ENCODE measurements around the gene CCDC85B. TPM values are rescaled to one million over a fixed set of nuclear protein-coding genes. Genes with fewer than 3 reads are reported as not detected.
"Not testable (repeated sequence)": the region's sequence is repeated elsewhere in the genome, so short reads cannot be mapped to it uniquely, and the experiment has no call there.

Gene CCDC85B
- polyA plus RNA-seq, 4 donors, result 7.9 to 16.9 (median 8.9) TPM

DNA sequence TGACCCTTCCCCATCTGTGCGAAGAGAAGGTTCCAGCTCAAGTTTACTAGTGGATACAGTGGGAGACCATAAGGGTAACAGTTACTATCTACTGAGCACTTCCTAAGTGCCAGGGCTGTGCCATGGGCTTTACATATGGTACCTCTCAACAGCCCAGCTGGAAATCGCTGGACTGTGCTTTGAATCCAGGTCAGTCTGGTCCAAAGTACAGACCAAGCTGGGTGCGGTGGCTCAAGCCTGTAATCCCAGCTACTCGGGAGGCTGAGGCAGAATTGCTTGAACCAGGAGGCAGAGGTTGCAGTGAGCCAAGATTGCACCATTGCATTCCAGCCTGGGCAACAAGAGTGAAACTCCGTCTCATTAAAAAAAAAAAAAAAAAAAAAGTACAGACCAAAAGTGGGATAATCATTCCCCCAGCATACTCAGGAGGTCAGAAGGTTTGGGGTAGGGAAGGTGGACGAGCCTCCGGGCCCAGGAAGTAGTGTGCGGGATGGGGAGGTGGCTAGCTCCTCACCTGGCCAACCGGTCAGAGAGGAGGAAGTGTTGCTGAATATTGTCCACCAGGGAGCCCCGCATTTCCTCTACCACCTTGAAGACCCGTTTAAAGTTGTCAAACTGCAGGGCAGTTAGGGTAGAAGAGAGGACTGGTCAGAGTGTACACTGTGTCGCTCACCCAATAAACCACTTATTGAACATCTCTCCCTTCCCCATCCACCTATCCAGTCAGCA lies 4.5 kb upstream of the CCDC85B start:
- no peak for DNase-seq (ENCODE audit: low read depth in 4 of 4, low spot score in 3 of 4)

DNA sequence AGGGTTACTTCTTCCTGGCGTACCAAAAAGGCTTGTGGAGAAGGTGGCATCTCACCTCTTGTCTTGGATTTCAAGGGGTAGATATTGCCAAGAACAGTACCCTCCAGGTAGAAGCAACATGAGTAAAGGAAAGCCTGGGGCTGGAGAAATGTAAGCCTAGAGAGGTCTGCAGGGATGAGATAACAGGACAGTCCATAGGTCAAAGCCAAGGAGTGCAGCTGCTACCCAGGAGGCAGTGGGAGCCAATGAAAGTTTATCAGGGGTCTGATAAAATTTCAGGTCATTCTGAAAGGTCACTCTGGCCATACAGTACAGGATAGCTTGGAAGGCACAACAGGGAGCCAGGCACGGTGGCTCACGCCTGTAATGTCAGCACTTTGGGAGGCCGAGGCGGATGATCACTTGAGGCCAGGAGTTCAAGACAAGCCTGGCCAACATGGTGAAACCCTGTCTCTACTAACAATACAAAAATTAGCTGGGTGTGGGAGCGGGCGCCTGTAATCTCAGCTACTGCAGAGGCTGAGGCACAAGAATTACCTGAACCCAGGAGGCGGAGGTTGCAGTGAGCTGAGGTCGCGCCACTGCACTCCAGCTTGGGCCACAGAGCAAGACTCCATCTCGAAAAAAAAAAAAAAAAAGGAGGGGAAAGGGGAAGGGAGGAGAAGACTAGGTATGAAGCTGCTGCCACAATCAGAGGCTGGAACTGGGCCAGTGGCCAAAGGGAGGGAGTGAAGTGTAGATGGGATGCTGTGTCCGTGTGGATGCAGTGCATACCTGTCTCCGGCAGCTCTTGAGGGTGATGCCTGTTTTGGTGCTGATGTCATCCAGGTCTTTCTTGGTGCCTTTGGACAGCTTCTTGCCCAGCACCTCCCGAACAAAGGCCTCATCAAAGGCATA lies 3.4 kb upstream of the CCDC85B start:
- no peak for DNase-seq (ENCODE audit: low read depth in 4 of 4, low spot score in 3 of 4)

DNA sequence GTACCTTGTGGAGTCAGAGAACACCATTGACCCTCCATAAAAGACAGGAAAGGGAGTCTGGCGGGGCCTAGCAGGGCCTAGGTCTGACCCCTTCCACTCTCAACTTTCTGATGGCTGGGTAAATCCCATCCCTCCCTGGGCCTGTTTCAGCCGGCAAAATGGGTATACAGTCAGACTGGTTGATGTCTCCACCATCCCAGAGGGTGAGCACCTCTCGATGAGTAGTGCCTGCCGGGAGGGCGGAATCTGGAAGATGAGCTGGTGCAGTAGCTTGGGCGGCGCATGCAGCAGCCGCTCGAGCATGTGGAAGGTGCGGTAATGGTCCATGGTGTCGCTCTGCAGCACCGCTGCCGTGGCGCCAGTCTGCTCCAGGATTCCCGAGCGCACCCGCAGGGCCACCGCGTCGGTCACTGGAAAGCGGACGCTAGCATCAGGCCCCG lies 2.7 kb upstream of the CCDC85B start:
- DNase-seq (ENCODE audit: low read depth in 4 of 4, low spot score in 3 of 4), result no peak

GRCh38 chr11:65888163-65888814 lies 2.2 kb upstream of the CCDC85B start, which contains the start of gene FIBP:
FIBP (minus strand) TSS chr11:65888471; CDS start chr11:65888418, 53 bp downstream.
- peak; percentile 91 to 95 (median 94) for DNase-seq (ENCODE audit: low read depth in 4 of 4, low spot score in 3 of 4)

- no peak for DNase-seq (ENCODE audit: low read depth in 4 of 4, low spot score in 3 of 4)
Observed at GRCh38 chr11:65891219-65892136, 1.0 kb downstream of the CCDC85B start.

- DNase-seq (ENCODE audit: low read depth in 4 of 4, low spot score in 3 of 4), result not testable (repeated sequence)
Observed at GRCh38 chr11:65892137-65892540, 1.7 kb downstream of the CCDC85B start.

DNA sequence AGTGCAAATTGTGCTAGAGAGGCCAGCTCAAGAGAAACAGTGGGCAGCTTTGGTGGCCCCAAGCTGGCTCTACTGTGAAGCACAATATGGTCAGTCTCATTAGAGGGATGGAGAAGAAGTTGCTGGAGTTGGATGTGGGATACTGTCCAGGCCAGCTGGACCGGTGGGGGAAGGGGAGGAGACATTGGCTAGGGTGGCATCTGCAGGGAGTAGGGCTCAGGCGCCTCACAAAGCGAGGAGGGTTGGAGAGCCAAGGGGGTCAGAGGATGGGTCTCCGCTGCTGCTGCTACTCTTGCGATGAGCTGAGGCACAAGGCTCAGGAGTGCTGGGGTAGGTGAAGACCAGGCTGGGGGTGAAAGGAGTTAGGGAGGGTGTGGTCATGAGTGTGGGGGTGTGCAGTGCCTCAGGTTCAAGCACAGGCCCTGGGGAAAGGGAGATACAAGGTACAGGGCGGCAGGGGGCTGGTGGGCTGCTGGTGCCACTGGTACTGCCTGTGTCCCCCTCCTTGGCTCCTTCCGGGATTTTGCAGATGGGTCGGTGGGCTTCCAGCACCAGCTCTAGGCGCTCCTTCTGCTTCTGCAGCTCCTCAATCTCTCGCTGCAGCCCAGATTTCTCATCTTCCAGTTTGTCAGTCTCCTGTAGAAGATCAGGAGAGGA lies 2.3 kb downstream of the CCDC85B start:
- no peak for DNase-seq (ENCODE audit: low read depth in 4 of 4, low spot score in 3 of 4)

DNA sequence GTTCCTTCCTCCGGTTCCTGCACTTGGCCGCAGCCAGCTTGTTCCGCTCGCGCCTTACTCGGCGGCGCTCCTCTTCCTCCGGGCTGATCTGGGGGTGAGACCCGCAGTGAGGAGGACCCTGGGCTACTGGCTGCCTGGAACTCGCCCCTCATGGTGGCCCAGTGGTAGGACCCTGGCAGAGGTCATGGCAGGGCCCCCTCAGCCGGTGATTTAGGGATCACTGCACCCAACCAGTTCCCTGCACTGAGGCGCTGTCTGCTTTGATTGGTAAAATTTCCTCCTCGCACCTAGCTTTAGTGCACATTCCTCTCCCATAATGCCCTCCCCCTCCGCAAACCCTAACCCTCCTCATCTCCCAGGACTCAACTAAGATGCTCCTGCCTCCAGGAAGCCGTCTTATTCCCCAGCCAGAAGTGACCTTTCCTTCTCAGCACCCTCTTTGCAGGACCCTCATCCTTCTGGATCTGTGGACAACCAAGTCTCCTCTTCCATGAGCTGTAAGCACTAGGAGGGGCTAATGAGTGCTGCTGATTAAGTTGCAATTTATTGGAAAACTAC lies 3.6 kb downstream of the CCDC85B start:
- DNase-seq (ENCODE audit: low read depth in 4 of 4, low spot score in 3 of 4), result no peak

DNA sequence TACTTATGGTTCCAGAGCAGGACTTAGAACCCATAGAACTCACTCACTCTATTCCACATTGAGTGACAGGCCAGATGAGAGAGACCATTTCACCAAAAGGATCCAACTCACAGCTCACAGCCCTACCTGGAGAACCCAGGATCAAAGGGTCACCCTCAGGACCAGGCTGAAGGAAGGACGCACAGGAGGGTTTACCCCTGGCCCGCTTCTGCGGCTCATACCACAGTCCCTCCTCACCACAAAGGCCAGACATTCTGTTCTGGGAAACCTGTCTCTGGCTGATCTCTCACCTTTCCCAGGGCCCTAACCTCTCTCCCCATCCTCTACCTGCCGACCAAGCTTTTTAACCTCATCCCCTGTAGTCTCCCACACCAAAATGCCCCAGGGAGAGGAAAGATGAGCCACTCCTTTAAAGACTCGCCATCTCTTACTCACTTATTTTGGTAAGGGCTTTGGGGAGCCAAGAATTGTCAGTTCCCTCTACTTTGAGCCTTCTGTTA lies 5.1 kb downstream of the CCDC85B start:
- DNase-seq (ENCODE audit: low read depth in 4 of 4, low spot score in 3 of 4), result no peak

DNA sequence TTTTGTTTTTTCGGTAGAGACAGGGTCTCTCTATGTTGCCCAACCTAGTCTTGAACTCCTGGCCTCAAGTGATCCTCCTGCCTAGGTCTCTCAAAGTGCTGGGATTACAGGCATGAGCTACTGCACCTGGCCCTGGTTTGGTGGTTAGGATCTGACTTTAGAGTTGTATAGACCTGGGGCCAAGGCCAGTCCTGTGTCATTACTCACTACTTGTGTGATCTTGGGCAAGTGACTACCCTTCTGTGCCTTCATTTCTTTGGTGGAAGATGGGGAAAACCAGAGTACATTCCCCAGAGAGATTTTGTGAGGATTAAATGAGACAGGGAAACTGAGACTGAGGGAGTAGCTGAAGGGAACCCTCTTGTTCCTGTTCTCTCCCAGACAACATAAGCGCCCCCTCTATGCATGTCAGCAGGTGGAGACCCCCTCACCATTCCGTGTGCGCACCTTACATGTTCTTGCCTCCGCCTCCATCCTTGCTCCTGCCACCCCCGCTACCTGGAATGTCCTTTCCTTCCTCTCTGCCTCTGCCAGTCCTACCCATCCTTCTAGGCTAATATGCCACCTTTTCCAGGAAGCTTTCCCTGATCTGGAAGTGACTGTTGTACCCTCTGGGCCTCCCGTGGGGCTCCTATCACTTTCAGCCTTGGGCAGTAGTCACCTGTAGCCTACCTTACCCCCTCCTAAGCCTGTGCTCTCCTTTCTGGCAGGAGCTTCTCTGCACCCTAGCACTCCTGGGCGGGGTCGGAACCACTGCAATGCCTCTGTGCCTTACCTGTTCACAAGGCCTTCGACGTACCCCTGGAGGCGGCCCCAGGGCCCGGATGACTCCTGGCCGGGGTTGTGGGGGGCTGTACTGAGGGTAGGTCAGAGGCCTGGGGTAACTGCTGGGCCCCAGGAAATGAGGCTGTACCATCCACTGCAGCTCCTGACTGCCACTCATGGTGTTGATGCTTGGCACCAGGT lies 5.8 kb downstream of the CCDC85B start:
- DNase-seq (ENCODE audit: low read depth in 4 of 4, low spot score in 3 of 4), result no peak

DNA sequence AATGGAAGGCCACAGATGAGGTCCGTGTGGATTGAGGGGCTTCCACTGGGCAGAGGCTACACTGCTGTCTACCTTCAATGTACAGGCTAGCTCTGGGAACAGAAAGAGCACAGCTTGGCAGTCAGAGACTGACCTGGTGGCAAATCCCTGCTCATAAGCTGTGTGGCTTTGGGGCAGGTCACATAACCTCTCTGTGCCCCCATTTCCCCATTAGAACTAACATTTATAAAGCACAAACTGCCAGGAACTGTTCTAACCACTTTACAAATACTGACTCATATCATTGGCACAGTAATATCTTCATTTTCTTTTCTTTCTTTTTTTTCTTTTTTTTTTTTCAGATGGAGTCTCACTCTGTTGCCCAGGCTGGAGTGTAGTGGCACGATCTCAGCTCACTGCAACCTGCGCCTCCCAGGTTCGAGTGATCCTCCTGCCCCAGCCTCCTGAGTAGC lies 6.6 kb downstream of the CCDC85B start:
- no peak for DNase-seq (ENCODE audit: low read depth in 4 of 4, low spot score in 3 of 4)

GRCh38 chr11:65898656-65899355 lies 8.3 kb downstream of the CCDC85B start:
- DNase-seq (ENCODE audit: low read depth in 4 of 4, low spot score in 3 of 4), result no peak

DNA sequence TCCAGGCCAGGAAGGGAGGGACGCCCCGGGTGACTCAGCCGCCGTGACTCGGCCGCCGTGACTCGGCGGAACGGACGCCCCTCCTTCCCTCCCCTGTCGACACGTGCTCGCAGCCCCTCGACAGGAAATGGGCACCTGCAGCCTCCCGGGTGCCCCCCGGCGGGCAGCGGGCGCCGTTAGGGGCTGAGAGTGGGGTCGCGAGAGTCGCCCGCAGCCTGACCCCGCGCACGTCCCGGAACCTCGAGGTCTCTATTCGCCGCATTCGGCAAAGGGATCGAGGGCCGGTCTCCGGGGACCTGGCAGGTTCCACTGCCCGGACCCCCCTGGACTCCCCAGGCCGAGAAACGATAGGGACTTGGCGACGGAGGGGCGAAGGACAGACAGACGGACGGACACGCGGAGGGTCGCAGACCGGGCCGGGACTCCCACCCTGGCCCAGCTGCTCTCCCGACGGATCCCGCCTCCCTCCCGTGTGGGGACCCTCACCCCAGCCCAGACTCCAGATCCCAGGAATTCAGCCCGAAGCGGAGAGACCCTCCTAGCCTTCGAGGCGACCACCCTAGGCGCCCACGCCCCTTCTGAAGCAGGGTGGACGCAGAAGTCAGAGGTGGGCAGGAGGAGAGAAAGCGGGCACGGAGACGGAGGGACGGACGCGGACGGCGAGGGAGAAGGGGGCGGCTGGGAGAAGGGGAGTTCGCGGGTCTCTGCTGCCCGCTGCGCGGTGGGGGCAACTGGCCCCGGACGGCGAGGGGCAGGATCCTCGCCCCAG lies 9.1 kb downstream of the CCDC85B start:
- no peak for DNase-seq (ENCODE audit: low read depth in 4 of 4, low spot score in 3 of 4)

DNA sequence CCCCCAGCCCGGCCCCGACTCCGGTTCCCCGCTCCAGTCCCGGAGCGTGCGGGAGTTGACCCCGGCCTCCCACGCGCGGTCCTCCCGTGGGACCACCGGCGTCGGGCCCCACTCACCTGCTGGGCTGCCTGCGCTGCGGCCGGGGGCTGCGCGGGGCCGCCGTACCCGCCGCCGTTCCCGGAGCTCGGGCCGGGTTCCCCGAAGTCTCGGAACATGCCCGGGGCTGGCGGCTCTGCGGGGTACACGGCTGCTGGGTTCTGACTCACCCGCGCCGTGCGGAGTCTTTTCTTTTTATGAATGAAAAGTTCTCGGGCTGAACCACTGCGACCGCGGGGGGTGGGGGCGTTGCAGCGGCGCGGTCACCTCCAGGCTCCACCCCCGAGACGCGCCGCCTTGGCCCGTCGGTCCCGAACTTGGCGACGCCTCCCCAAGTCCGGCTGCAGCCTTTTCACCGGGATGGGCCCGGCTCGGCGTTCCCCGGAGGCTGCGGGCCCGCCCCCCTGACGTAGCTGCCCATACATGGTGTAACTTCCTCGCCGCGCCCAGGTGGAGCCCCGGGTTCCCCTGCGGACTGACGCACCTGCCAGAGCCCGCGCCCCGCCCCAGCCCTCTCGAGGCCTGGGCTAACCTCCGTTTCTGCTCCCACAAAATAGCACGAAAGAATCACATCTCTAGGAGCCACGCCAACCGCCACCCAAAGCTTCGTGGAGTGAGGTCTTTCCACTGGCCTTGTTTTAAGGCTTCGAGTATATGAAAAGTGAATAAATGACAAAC lies 9.8 kb downstream of the CCDC85B start, which contains the start of gene FOSL1:
FOSL1 (minus strand) TSS at position 264 of the 774 bp plus-strand sequence; CDS start at position 215, 49 bp downstream.
- no peak for DNase-seq (ENCODE audit: low read depth in 4 of 4, low spot score in 3 of 4)

DNA sequence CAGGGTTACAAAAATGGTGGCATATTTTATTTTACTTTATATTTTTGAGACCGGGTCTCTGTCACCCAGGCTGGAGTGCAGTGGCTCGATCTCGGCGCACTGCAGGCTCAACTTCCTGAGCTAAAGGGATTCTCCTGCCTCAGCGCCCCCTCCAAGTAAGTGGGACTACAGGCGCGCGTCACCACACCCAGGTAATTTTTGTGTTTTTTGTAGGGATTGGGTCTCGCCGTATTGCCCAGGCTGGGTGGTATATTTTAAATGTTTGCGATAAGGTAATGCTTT lies 10.4 kb downstream of the CCDC85B start:
- no peak for DNase-seq (ENCODE audit: low read depth in 4 of 4, low spot score in 3 of 4)

- no peak for DNase-seq (ENCODE audit: low read depth in 4 of 4, low spot score in 3 of 4)
Observed at GRCh38 chr11:65903068-65903481, 12.6 kb downstream of the CCDC85B start.

Data from right renal pelvis (tissue), 4 donors.